SU-DHL-6 (cell line): ENCODE results near the gene LRRC4C.

Experiments used
- H2AFZ ChIP-seq: fragments of 200-600 bp; sonication (generic); 2 replicates; pipeline ENCODE4 v1.6.1; 2014; ENCODE audit warnings: low read depth, mild to moderate bottlenecking, moderate library complexity, mixed read lengths, antibody characterized with exemption, low read length; ENCODE audit not compliant: severe bottlenecking
- H3F3A ChIP-seq: fragments of 200-600 bp; shearing (Covaris generic); 2 replicates; pipeline ENCODE4 v1.6.0; 2016; ENCODE audit warnings: antibody characterized with exemption, mild to moderate bottlenecking; ENCODE audit not compliant: insufficient read depth
- H3K27ac ChIP-seq: fragments of 200-600 bp; sonication (generic); 2 replicates; pipeline ENCODE4 v1.5.1; 2016; ENCODE audit warnings: low read depth, mild to moderate bottlenecking, low read length, moderate library complexity, mixed read lengths
- H3K27me3 ChIP-seq: fragments of 200-600 bp; sonication (generic), shearing (Covaris generic); 2 replicates; pipeline ENCODE4 v1.6.0; 2014; ENCODE audit warnings: mild to moderate bottlenecking, low read length
- H3K36me3 ChIP-seq: fragments of 200-600 bp; sonication (generic); 2 replicates; pipeline ENCODE4 v1.6.1; 2014; ENCODE audit warnings: mild to moderate bottlenecking, low read length, mixed read lengths
- H3K4me2 ChIP-seq: fragments of 300-600, 200-600 bp; shearing (Covaris generic), sonication (generic); 2 replicates; pipeline ENCODE4 v1.6.0; 2014; ENCODE audit warnings: low read length, low read depth, mild to moderate bottlenecking; ENCODE audit not compliant: poor library complexity, severe bottlenecking
- H3K4me3 ChIP-seq: fragments of 200-600 bp; sonication (generic); 2 replicates; pipeline ENCODE4 v1.5.1; 2014; ENCODE audit warnings: antibody characterized with exemption, low read length, mild to moderate bottlenecking, mixed read lengths; ENCODE audit not compliant: insufficient read depth, poor library complexity, severe bottlenecking
- H3K79me2 ChIP-seq: fragments of 200-600 bp; sonication (generic); 2 replicates; pipeline ENCODE4 v1.6.1; 2014; ENCODE audit warnings: mild to moderate bottlenecking, low read length, moderate library complexity; ENCODE audit not compliant: insufficient read depth
- H3K9ac ChIP-seq: fragments of 200-600 bp; sonication (generic); 2 replicates; pipeline ENCODE4 v1.7.0; 2014; ENCODE audit warnings: mild to moderate bottlenecking, low read length
- H3K9me2 ChIP-seq: fragments of 200-600 bp; sonication (generic); replicated peaks from 2 replicates; pipeline ENCODE4 v1.6.1; 2014; ENCODE audit warnings: low read length; ENCODE audit not compliant: insufficient read depth
- H3K9me3 ChIP-seq: fragments of 200-600 bp; sonication (generic); 2 replicates; pipeline ENCODE4 v1.6.1; 2014; ENCODE audit warnings: low read length, mixed read lengths; ENCODE audit not compliant: insufficient read depth
- H4K20me1 ChIP-seq: fragments of 200-600 bp; sonication (generic); 2 replicates; pipeline ENCODE4 v1.6.1; 2014; ENCODE audit warnings: low read depth, mild to moderate bottlenecking, antibody characterized with exemption, low read length, moderate library complexity, mixed read lengths
- EZH2phosphoT487 ChIP-seq: fragments of 200-600 bp; sonication (generic), shearing (Covaris generic); conservative IDR thresholded peaks from 2 replicates; pipeline ENCODE4 v1.6.1; 2018; ENCODE audit warnings: mild to moderate bottlenecking, antibody characterized with exemption, low read length, moderate library complexity, mixed read lengths
- TF ChIP-seq, protein P1 (sequence below): fragments of 200-600 bp; sonication (generic); IDR thresholded peaks from one replicate; pipeline ENCODE4 v1.5.1; 2017; ENCODE audit warnings: antibody characterized with exemption, mild to moderate bottlenecking, low read length, moderate library complexity; ENCODE audit not compliant: insufficient read depth, poor library complexity, severe bottlenecking

LRRC4C gene

GRCh38 chr11:41384329-41384728 lies 75.1 kb downstream of the LRRC4C start:
- Histone ChIP-seq H3K9me3 (no peaks in the 10 kb centered on the region), H3K4me2 (no peak overlapping the region), H3K36me3 (no peaks in the 10 kb centered on the region), H3K27ac (no peak overlapping the region), H4K20me1 (no peaks in the 10 kb centered on the region), H3F3A (no peaks in the 10 kb centered on the region), H3K9me2 (no peaks in the 10 kb centered on the region), H3K79me2 (no peaks in the 10 kb centered on the region), H3K9ac (no peak overlapping the region), H2AFZ (no peak overlapping the region), H3K4me3 (no peak overlapping the region), H3K27me3 (no peaks in the 10 kb centered on the region)
- TF ChIP-seq, protein P1, sequence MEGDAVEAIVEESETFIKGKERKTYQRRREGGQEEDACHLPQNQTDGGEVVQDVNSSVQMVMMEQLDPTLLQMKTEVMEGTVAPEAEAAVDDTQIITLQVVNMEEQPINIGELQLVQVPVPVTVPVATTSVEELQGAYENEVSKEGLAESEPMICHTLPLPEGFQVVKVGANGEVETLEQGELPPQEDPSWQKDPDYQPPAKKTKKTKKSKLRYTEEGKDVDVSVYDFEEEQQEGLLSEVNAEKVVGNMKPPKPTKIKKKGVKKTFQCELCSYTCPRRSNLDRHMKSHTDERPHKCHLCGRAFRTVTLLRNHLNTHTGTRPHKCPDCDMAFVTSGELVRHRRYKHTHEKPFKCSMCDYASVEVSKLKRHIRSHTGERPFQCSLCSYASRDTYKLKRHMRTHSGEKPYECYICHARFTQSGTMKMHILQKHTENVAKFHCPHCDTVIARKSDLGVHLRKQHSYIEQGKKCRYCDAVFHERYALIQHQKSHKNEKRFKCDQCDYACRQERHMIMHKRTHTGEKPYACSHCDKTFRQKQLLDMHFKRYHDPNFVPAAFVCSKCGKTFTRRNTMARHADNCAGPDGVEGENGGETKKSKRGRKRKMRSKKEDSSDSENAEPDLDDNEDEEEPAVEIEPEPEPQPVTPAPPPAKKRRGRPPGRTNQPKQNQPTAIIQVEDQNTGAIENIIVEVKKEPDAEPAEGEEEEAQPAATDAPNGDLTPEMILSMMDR = no peak

- Histone ChIP-seq H3K4me2 (no peak overlapping the region), H3K79me2 (no peaks in the 10 kb centered on the region), H3K36me3 (no peaks in the 10 kb centered on the region), H3K9ac (no peak overlapping the region), H2AFZ (no peak overlapping the region), H3K27ac (no peak overlapping the region), H3K4me3 (no peak overlapping the region), H3K9me2 (no peaks in the 10 kb centered on the region), H3K27me3 (no peaks in the 10 kb centered on the region), H3K9me3 (no peaks in the 10 kb centered on the region), H4K20me1 (no peaks in the 10 kb centered on the region), H3F3A (no peaks in the 10 kb centered on the region)
- no peak for TF ChIP-seq EZH2phosphoT487
- TF ChIP-seq, protein P1 = no peak
These were observed 75.7 kb downstream of the LRRC4C start for GRCh38 chr11:41383768-41384167.

GRCh38 chr11:41382927-41383326 lies 76.5 kb downstream of the LRRC4C start:
- Histone ChIP-seq H2AFZ (no peak overlapping the region), H3F3A (no peaks in the 10 kb centered on the region), H3K27ac (no peak overlapping the region), H3K9me3 (no peaks in the 10 kb centered on the region), H3K79me2 (no peaks in the 10 kb centered on the region), H3K36me3 (no peaks in the 10 kb centered on the region), H3K9ac (no peak overlapping the region), H3K27me3 (no peaks in the 10 kb centered on the region), H3K4me2 (no peak overlapping the region), H3K9me2 (no peaks in the 10 kb centered on the region), H4K20me1 (no peaks in the 10 kb centered on the region), H3K4me3 (no peak overlapping the region)
- TF ChIP-seq EZH2phosphoT487 = no peak
- TF ChIP-seq, protein P1 = no peak

GRCh38 chr11:41379084-41379483 lies 80.4 kb downstream of the LRRC4C start:
- Histone ChIP-seq H3K4me2 (no peak overlapping the region), H3K79me2 (no peaks in the 10 kb centered on the region), H3K9me2 (no peaks in the 10 kb centered on the region), H3K27me3 (no peaks in the 10 kb centered on the region), H3K9ac (no peak overlapping the region), H3K4me3 (no peak overlapping the region), H3K27ac (no peak overlapping the region), H3K9me3 (no peaks in the 10 kb centered on the region), H2AFZ (no peak overlapping the region), H3K36me3 (no peaks in the 10 kb centered on the region), H4K20me1 (no peaks in the 10 kb centered on the region), H3F3A (no peaks in the 10 kb centered on the region)
- TF ChIP-seq, protein P1 = no peak
- TF ChIP-seq EZH2phosphoT487 = no peak
